HCT116 (cell line): ENCODE results near the gene ATXN7L1. TPM values are rescaled to one million over a fixed set of nuclear protein-coding genes. Genes with fewer than 3 reads are reported as not detected.

Experiments used
- ATAC-seq: fragments of 200-7000 bp; cut with Tn5 transposase; 2 replicates; pipeline ENCODE4 v1.9.1; 2020; ENCODE audit warnings: mild to moderate bottlenecking, moderate library complexity
- BruUV-seq: library from RNA; stranded (reverse); fragments of 400-500 nt; replicated peaks from 2 replicates; lab custom pipeline; 2021; lab: Mats Ljungman, UMichigan
- CTCF ChIA-PET: fragments of 300-600 bp; sonication (Branson Sonifier 250); formaldehyde crosslinking; loops from one replicate; lab custom pipeline; 2021; ENCODE audit warnings: antibody characterized with exemption; lab: Charles Lee
- POLR2A ChIA-PET: fragments of 300-600, 350-600 bp; sonication (Branson Sonifier 250); formaldehyde crosslinking; loops from one replicate; lab custom pipeline; 2021; ENCODE audit warnings: antibody characterized with exemption; lab: Charles Lee
- RAD21 ChIA-PET, 2 experiments: fragments of 300-600 bp; sonication (Branson Sonifier 250); formaldehyde crosslinking; loops; one replicate each; lab custom pipeline; 2023; ENCODE audit warnings: low total read pairs in 2 of 2; ENCODE audit not compliant: uncharacterized antibody in 2 of 2, unreplicated experiment in 2 of 2, low non-redundant PET in 1 of 2; lab: Charles Lee
- DNase-seq: peaks from one replicate; pipeline ENCODE4 v3.0.0-alpha.2; 2010; ENCODE audit warnings: low read depth, low spot score
- H2AFZ ChIP-seq: fragments of 200-600 bp; shearing (Covaris generic), sonication (generic); 2 replicates; pipeline ENCODE4 v1.6.1; 2017; ENCODE audit warnings: low read depth, mixed run types, mixed read lengths, antibody characterized with exemption, low read length; ENCODE audit not compliant: poor library complexity, severe bottlenecking
- H3K27ac ChIP-seq: 2 replicates; pipeline ENCODE4 v1.5.1; 2012; ENCODE audit warnings: low read depth, low read length
- H3K27me3 ChIP-seq: fragments of 200-600 bp; sonication (generic); 2 replicates; pipeline ENCODE4 v1.6.1; 2016; ENCODE audit warnings: mixed run types, low read length, mixed read lengths; ENCODE audit not compliant: insufficient read depth
- H3K36me3 ChIP-seq, 2 experiments: fragments of 200-500 bp in 1 of 2; fragments of 200-600 bp in 1 of 2; sonication (Bioruptor generic) in 1 of 2; sonication (generic) in 1 of 2; 2 replicates each; pipeline versions ENCODE4 v1.5.1 to v1.6.1; 2014 to 2016; ENCODE audit warnings: low read length in 2 of 2, inconsistent platforms in 1 of 2, mixed read lengths in 1 of 2, mixed run types in 1 of 2; ENCODE audit not compliant: insufficient read depth in 2 of 2, control insufficient read depth in 1 of 2
- H3K4me1 ChIP-seq, 2 experiments: fragments of 200-600 bp in 1 of 2; sonication (generic) in 1 of 2; 2 replicates each; pipeline versions ENCODE4 v1.5.1 to v1.6.1; 2012 to 2017; ENCODE audit warnings: low read length in 2 of 2, inconsistent platforms in 1 of 2, mild to moderate bottlenecking in 1 of 2, mixed read lengths in 1 of 2, mixed run types in 1 of 2, moderate library complexity in 1 of 2; ENCODE audit not compliant: insufficient read depth in 2 of 2, control insufficient read depth in 1 of 2
- H3K4me2 ChIP-seq: fragments of 200-600 bp; sonication (generic); 2 replicates; pipeline ENCODE4 v1.6.1; 2017; ENCODE audit warnings: mixed run types, low read length, mixed read lengths
- H3K4me3 ChIP-seq, 2 experiments: fragments of 200-600 bp in 1 of 2; sonication (generic) in 1 of 2; replicated peaks in 1 of 2; 2 replicates each; pipeline ENCODE4 v1.5.1; 2011 to 2016; ENCODE audit warnings: low read length in 2 of 2, control low read depth in 1 of 2, low read depth in 1 of 2, mild to moderate bottlenecking in 1 of 2, mixed read lengths in 1 of 2, mixed run types in 1 of 2
- H3K79me2 ChIP-seq: fragments of 200-600 bp; sonication (generic); 2 replicates; pipeline ENCODE4 v1.6.1; 2017; ENCODE audit warnings: mild to moderate bottlenecking, mixed run types, low read length, moderate library complexity, mixed read lengths; ENCODE audit not compliant: insufficient read depth
- H3K9ac ChIP-seq: fragments of 200-600 bp; sonication (generic); 2 replicates; pipeline ENCODE4 v1.6.1; 2016; ENCODE audit warnings: low read length, mixed read lengths
- H3K9me2 ChIP-seq: fragments of 200-600 bp; sonication (generic), shearing (Covaris generic); 2 replicates; pipeline ENCODE4 v1.6.1; 2017; ENCODE audit warnings: mixed run types, mild to moderate bottlenecking, moderate library complexity; ENCODE audit not compliant: insufficient read depth
- H3K9me3 ChIP-seq, 2 experiments: fragments of 200-500 bp in 1 of 2; fragments of 200-600 bp in 1 of 2; sonication (Bioruptor generic) in 1 of 2; sonication (generic) in 1 of 2; 2 replicates each; pipeline ENCODE4 v1.6.1; 2014 to 2017; ENCODE audit warnings: low read length in 2 of 2, mixed read lengths in 2 of 2, inconsistent platforms in 1 of 2, low read depth in 1 of 2, mild to moderate bottlenecking in 1 of 2, mixed run types in 1 of 2, moderate library complexity in 1 of 2; ENCODE audit not compliant: control insufficient read depth in 1 of 2, insufficient read depth in 1 of 2
- H4K20me1 ChIP-seq: fragments of 200-600 bp; sonication (generic), shearing (Covaris generic); 2 replicates; pipeline ENCODE4 v1.6.1; 2017; ENCODE audit warnings: mixed run types, mild to moderate bottlenecking, moderate library complexity; ENCODE audit not compliant: insufficient read depth
- ELF1 ChIP-seq: IDR thresholded peaks from 2 replicates; pipeline ENCODE4 v1.6.1; 2012; ENCODE audit warnings: low read depth, borderline replicate concordance
- EZH2 ChIP-seq: fragments of 200-600 bp; sonication (generic); IDR thresholded peaks from 2 replicates; pipeline ENCODE4 v1.6.1; 2017; ENCODE audit warnings: antibody characterized with exemption, mixed run types
- EZH2phosphoT487 ChIP-seq: fragments of 200-600 bp; IDR thresholded peaks from 2 replicates; pipeline ENCODE4 v1.6.1; 2018; ENCODE audit warnings: antibody characterized with exemption, borderline replicate concordance
- POLR2A ChIP-seq: IDR thresholded peaks from 2 replicates; pipeline ENCODE4 v1.7.0; 2011; ENCODE audit warnings: borderline replicate concordance; ENCODE audit not compliant: insufficient read depth, insufficient read length; ENCODE audit errors: extremely low read depth
- SRF ChIP-seq: IDR thresholded peaks from 2 replicates; pipeline ENCODE4 v1.6.1; 2012; ENCODE audit warnings: low read depth
- TCF7L2 ChIP-seq: IDR thresholded peaks from 2 replicates; pipeline ENCODE4 v1.7.0; 2011; ENCODE audit warnings: borderline replicate concordance, inconsistent platforms; ENCODE audit not compliant: insufficient read depth, insufficient read length; ENCODE audit errors: extremely low read depth
- YY1 ChIP-seq: IDR thresholded peaks from 2 replicates; pipeline ENCODE4 v1.6.1; 2011; ENCODE audit warnings: low read length, low read depth, moderate library complexity, mild to moderate bottlenecking; ENCODE audit not compliant: insufficient replicate concordance; ENCODE audit errors: extremely low read depth
- intact Hi-C: fragments of 100-400 bp; cut with micrococcal nuclease; formaldehyde crosslinking; loops from 2 replicates; pipeline ENCODE4 v1.10.0; 2022
- total RNA-seq: library from RNA; stranded (reverse); gene quantifications from one replicate; pipeline ENCODE4 v1.2.1, GENCODE V29; 2021; ENCODE audit not compliant: unreplicated experiment
- TF ChIP-seq, protein P1 (sequence below): IDR thresholded peaks from 2 replicates; pipeline ENCODE4 v1.6.1; 2012; ENCODE audit warnings: low read depth

The ATXN7L1 gene
- total RNA-seq, 1 experiment from 2014 or later = 11.5 TPM

DNA sequence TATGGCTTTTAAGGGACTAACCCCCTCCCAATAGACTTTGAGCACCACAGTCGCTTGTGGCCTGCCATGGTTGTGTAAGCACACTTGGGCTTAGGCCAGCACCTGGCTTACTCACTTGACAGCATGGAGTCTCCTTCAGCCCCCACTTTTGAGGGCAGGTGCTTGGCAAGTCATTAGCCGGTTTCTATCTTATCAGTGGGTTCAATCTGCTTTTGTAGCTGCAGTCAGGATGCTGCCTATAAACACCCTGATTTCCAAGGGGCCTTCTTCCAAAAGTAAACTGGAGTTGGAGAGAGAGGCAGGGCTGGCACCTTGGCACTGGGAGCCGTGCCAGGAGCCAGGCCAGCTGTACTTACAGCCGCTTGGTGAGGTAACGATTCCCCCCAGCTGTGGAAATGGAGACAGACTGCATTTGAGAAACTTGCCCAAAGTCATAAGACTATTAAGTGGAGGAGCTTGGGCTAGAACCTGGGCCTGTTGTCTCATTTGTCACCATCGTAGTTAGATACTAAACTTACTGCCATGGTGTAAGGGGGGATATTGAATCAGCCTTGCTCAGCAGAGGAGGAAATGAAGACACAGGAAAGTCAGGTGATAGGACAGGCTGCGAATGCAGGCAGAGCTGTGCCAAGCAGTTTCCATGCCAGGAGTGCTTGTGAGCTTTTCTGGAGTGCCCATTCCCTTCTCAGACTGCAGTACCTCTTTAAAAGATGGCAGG is 202.9 kb downstream of the ATXN7L1 start:
- no TSS peak for BruUV-seq
- intact Hi-C loops = no loop called here
- no peak for TF ChIP-seq SRF
- no peak for TF ChIP-seq EZH2phosphoT487
- no peak for TF ChIP-seq ELF1

DNA sequence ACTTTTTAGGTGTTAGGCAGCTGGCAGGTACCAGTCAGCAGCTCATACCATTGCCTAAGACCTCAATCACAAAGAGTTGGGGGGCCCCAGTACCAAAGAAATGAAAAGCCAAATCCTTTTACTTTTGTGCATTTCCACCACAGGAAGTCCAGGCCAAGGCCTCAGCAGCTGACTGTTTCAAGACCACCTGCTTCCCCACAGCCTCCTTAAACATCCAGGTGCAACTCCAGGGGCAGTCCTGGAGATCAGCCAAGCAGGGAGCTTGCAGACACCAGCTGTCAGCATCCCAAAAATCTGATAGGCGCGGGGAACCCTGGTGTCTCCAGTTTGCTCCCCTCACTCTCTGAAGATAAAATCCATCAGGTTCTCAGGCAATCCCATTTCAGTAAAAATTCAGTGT is 203.6 kb downstream of the ATXN7L1 start:
- Histone ChIP-seq H3K27ac (no peak overlapping the region), H3K9me2 (no peaks in the 10 kb centered on the region), H3K4me1 (peaks cover 0 to 2% of the 10 kb centered on the region in 2 experiments; a peak in 1 of 4 replicates), H4K20me1 (no peaks in the 10 kb centered on the region), H3K4me3 (no peak overlapping the region), H2AFZ (no peak overlapping the region), H3K4me2 (no peak overlapping the region), H3K27me3 (no peaks in the 10 kb centered on the region), H3K9ac (no peak overlapping the region), H3K9me3 (no peaks in the 10 kb centered on the region), H3K36me3 (no peaks in the 10 kb centered on the region), H3K79me2 (no peaks in the 10 kb centered on the region)
- no peak for ATAC-seq
- intact Hi-C loops = no loop called here
- TF ChIP-seq, protein P1, sequence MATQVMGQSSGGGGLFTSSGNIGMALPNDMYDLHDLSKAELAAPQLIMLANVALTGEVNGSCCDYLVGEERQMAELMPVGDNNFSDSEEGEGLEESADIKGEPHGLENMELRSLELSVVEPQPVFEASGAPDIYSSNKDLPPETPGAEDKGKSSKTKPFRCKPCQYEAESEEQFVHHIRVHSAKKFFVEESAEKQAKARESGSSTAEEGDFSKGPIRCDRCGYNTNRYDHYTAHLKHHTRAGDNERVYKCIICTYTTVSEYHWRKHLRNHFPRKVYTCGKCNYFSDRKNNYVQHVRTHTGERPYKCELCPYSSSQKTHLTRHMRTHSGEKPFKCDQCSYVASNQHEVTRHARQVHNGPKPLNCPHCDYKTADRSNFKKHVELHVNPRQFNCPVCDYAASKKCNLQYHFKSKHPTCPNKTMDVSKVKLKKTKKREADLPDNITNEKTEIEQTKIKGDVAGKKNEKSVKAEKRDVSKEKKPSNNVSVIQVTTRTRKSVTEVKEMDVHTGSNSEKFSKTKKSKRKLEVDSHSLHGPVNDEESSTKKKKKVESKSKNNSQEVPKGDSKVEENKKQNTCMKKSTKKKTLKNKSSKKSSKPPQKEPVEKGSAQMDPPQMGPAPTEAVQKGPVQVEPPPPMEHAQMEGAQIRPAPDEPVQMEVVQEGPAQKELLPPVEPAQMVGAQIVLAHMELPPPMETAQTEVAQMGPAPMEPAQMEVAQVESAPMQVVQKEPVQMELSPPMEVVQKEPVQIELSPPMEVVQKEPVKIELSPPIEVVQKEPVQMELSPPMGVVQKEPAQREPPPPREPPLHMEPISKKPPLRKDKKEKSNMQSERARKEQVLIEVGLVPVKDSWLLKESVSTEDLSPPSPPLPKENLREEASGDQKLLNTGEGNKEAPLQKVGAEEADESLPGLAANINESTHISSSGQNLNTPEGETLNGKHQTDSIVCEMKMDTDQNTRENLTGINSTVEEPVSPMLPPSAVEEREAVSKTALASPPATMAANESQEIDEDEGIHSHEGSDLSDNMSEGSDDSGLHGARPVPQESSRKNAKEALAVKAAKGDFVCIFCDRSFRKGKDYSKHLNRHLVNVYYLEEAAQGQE = no peak
- no peak for TF ChIP-seq EZH2phosphoT487
- no peak for TF ChIP-seq TCF7L2
- no peak for TF ChIP-seq POLR2A
- no peak for TF ChIP-seq EZH2
- no peak for TF ChIP-seq YY1
- RAD21 ChIA-PET = no interaction called here
- CTCF ChIA-PET = interaction anchor here (1.8 kb wide), 1 partner anchor 16 kb away, joined by 5 read pairs; no protein-coding TSS in a partner anchor
- POLR2A ChIA-PET = no interaction called here
- no peak for DNase-seq
- no TSS peak for BruUV-seq

More for the DNA sequence above, 202.9 kb downstream of the ATXN7L1 start:
- no peaks in the 10 kb centered on the region for H3K36me3 ChIP-seq
- H3K4me3 ChIP-seq = no peak overlapping the region
- H3K27ac ChIP-seq = no peak overlapping the region
- H3K9ac ChIP-seq = no peak overlapping the region
- RAD21 ChIA-PET = no interaction called here
- H4K20me1 ChIP-seq = no peaks in the 10 kb centered on the region
- H3K4me1 ChIP-seq = peaks cover 0 to 2% of the 10 kb centered on the region in 2 experiments; a peak in 1 of 4 replicates
- no peaks in the 10 kb centered on the region for H3K9me2 ChIP-seq
- DNase-seq (no peak), ATAC-seq (no peak)
- no peaks in the 10 kb centered on the region for H3K9me3 ChIP-seq
- H3K27me3 ChIP-seq = no peaks in the 10 kb centered on the region
- H3K79me2 ChIP-seq = no peaks in the 10 kb centered on the region
- no peak overlapping the region for H3K4me2 ChIP-seq
- H2AFZ ChIP-seq = no peak overlapping the region
- POLR2A ChIA-PET = no interaction called here
- CTCF ChIA-PET = no interaction called here
